ENCODE results near the gene SP3.
A peak's percentile ranks its signal among the peaks of the same experiment; 100 is the strongest.

Gene SP3

GRCh38 chr2:173965372-173966025, at the start of gene SP3:
TSS of gene SP3 (minus strand) at chr2:173965373. CDS start at chr2:173965171, 202 bp downstream.
- peak; percentile 79 to 80 for DNase-seq

GRCh38 chr2:174014699-174015070, 49.5 kb upstream of the SP3 start:
- DNase-seq = no peak

GRCh38 chr2:174014011-174014698, 49.0 kb upstream of the SP3 start:
- DNase-seq = no peak

- DNase-seq = no peak
Observed at GRCh38 chr2:174013315-174013751, 48.2 kb upstream of the SP3 start.

GRCh38 chr2:174012347-174013314, 47.5 kb upstream of the SP3 start:
- no peak for DNase-seq

GRCh38 chr2:174011796-174012195, 46.6 kb upstream of the SP3 start:
- no peak for DNase-seq

- DNase-seq = no peak
Observed at GRCh38 chr2:174011173-174011572, 46.0 kb upstream of the SP3 start.

- DNase-seq = no peak
Observed at GRCh38 chr2:174009488-174010223, 44.5 kb upstream of the SP3 start.

GRCh38 chr2:174008720-174009119, 43.5 kb upstream of the SP3 start:
- DNase-seq = no peak

- no peak for DNase-seq
Observed at GRCh38 chr2:174007010-174007409, 41.8 kb upstream of the SP3 start.

GRCh38 chr2:174005801-174006419, 40.7 kb upstream of the SP3 start:
- DNase-seq = no peak

GRCh38 chr2:174004905-174005605, 39.9 kb upstream of the SP3 start:
- DNase-seq = no peak

- DNase-seq = no peak
Observed at GRCh38 chr2:174003720-174004695, 38.8 kb upstream of the SP3 start.

GRCh38 chr2:174002679-174003078, 37.5 kb upstream of the SP3 start:
- no peak for DNase-seq

- no peak for DNase-seq
Observed at GRCh38 chr2:174001107-174001506, 35.9 kb upstream of the SP3 start.

- DNase-seq = no peak
Observed at GRCh38 chr2:173999724-174000123, 34.6 kb upstream of the SP3 start.

- DNase-seq = no peak
Observed at GRCh38 chr2:173999272-173999671, 34.1 kb upstream of the SP3 start.

GRCh38 chr2:173998386-173998785, 33.2 kb upstream of the SP3 start:
- no peak for DNase-seq

GRCh38 chr2:173997753-173998152, 32.6 kb upstream of the SP3 start:
- DNase-seq = no peak

GRCh38 chr2:173997269-173997668, 32.1 kb upstream of the SP3 start:
- DNase-seq = no peak

Data from SHP77 (cell line).